Rectal smooth muscle tissue (tissue), 1 donor: ENCODE measurements around the gene LRG1.

ENCODE experiments used
- H3K27ac ChIP-seq: one replicate; pipeline ENCODE4 v1.7.0; 2013; ENCODE audit warnings: low read depth, low read length, inconsistent platforms
- H3K27me3 ChIP-seq: one replicate; pipeline ENCODE4 v1.7.0; 2013; ENCODE audit warnings: low read length; ENCODE audit not compliant: control insufficient read depth, insufficient read depth
- H3K36me3 ChIP-seq: one replicate; pipeline ENCODE4 v1.7.0; 2013; ENCODE audit warnings: low read length; ENCODE audit not compliant: control insufficient read depth, insufficient read depth
- H3K4me1 ChIP-seq: one replicate; pipeline ENCODE4 v1.7.0; 2013; ENCODE audit warnings: low read length; ENCODE audit not compliant: control insufficient read depth, insufficient read depth
- H3K4me3 ChIP-seq: one replicate; pipeline ENCODE4 v1.7.0; 2013; ENCODE audit warnings: low read length
- H3K9ac ChIP-seq: one replicate; pipeline ENCODE4 v1.7.0; 2013; ENCODE audit warnings: low read length

Gene LRG1

GRCh38 chr19:4580961-4581665, 41.3 kb upstream of the LRG1 start:
- Histone ChIP-seq H3K36me3 (no peaks in the 10 kb centered on the region), H3K4me1 (no peaks in the 10 kb centered on the region), H3K9ac (no peak overlapping the region), H3K27me3 (peaks cover 46% of the 10 kb centered on the region), H3K4me3 (no peak overlapping the region), H3K27ac (no peak overlapping the region)

DNA sequence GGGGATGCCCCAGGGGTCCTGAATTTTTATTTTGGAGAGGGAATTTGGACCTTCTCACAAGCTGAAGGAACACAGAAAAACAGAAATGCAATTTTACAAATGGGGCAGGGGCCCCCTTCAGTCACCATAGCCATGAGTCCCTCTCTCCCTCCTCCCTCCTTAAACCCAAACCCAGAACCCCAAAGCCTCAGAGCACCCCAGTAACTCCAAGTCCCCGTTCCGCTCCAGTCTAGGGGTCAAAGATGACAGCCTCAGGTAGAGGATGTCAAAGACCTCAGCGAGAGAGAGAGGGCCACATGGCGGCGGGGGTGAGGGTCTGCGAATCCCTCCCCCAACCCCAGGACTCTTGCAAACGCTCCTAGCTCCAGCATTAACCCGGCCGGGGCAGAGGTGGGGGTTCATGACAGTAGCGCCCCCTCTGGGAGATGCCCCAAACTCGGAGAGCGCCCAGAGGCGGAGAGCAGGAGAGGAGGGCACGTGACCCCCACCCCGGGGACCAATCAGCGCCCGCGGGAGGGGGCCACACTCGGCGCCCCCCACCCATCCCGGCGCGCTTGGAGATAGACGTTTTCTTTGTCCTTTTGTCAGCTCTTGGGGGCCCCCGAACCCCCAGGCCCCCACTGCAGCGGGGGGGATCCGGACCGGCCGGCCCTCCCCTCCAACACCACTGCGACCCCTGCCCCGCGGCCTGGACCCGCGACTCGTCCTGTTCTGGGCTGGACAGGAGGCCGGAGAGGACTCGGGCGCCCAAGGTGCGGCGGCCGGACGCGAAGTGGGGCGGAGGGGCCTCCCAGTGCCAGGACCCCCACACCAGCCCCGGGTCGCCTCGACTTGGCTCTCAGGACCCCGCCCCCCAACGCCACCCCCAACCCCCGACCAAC, 40.4 kb upstream of the LRG1 start:
- no peaks in the 10 kb centered on the region for H3K4me1 ChIP-seq
- H3K27ac ChIP-seq: no peak overlapping the region
- H3K27me3 ChIP-seq: peaks cover 47% of the 10 kb centered on the region
- no peaks in the 10 kb centered on the region for H3K36me3 ChIP-seq
- H3K9ac ChIP-seq: no peak overlapping the region
- no peak overlapping the region for H3K4me3 ChIP-seq

DNA sequence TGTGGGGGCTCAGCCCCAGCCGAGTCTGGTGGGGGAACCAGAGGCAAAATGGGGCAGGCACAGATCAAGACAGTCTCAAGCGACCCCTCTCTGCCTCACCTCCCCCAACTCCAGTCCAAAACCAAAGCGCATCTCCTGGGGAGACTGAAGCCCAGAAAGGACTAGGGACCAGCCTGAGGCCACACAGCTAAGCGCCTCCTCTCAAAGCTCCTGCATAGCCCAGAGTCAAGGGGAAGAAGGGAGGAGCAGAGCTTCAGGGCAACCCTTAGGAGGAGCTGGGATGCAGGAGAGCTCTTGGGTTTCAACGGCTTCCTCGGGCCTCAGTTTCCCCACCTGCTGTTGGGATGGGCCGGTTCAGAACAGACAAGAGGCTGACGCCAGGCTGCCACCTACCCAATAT, 39.6 kb upstream of the LRG1 start:
- Histone ChIP-seq H3K9ac (no peak overlapping the region), H3K4me1 (no peaks in the 10 kb centered on the region), H3K4me3 (no peak overlapping the region), H3K27me3 (peaks cover 40% of the 10 kb centered on the region), H3K36me3 (no peaks in the 10 kb centered on the region), H3K27ac (no peak overlapping the region)

- no peak overlapping the region for H3K4me3 ChIP-seq
- peaks cover 35% of the 10 kb centered on the region for H3K27me3 ChIP-seq
- no peaks in the 10 kb centered on the region for H3K4me1 ChIP-seq
- H3K36me3 ChIP-seq: no peaks in the 10 kb centered on the region
- H3K9ac ChIP-seq: no peak overlapping the region
- no peak overlapping the region for H3K27ac ChIP-seq
These were observed 38.9 kb upstream of the LRG1 start for GRCh38 chr19:4578552-4579248.

DNA sequence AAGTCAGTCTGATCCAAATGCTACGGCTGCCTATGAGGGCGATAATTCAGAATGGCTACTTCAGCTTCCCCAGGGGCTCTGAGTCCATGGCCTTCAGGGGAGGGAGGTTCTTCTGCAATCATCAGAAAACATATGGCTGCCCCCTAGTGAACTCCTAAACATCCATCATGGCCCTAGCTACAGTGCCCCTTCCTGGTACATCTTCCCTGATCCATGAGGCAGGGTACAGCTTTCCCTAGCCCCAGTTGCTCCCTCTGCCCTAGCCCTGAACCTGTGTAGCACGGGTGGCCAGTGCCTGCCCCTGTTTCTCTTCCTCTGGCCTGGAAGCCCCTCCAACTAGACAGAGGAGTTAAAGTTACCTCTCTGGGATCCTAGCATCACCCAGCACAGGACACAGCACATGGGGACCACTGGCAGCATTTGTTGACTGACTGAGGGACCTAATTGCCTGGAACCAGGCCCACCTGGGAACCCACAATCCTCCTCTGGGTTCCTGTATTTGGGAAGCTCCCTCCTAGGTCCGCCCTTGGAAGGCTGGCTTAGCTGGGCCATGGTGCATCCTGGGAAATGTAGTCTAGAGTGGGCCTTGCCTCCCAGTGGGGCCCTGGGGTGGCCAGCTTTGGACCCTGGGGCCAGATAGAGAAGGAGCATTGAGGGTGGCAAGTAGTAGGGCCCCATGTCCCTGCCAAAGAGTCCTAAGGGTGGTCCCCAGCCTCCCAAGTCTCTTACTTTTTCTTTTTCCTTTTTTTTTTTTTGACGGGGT, 37.4 kb upstream of the LRG1 start:
- no peaks in the 10 kb centered on the region for H3K4me1 ChIP-seq
- peaks cover 28% of the 10 kb centered on the region for H3K27me3 ChIP-seq
- no peak overlapping the region for H3K27ac ChIP-seq
- no peak overlapping the region for H3K4me3 ChIP-seq
- no peak overlapping the region for H3K9ac ChIP-seq
- no peaks in the 10 kb centered on the region for H3K36me3 ChIP-seq

GRCh38 chr19:4576016-4576933, 36.4 kb upstream of the LRG1 start:
- Histone ChIP-seq H3K4me3 (no peak overlapping the region), H3K4me1 (no peaks in the 10 kb centered on the region), H3K9ac (no peak overlapping the region), H3K27ac (peak overlapping the region; percentile 23), H3K27me3 (peaks cover 22% of the 10 kb centered on the region), H3K36me3 (no peaks in the 10 kb centered on the region)

GRCh38 chr19:4575267-4576015, 35.6 kb upstream of the LRG1 start:
- Histone ChIP-seq H3K36me3 (no peaks in the 10 kb centered on the region), H3K4me1 (no peaks in the 10 kb centered on the region), H3K9ac (no peak overlapping the region), H3K27ac (peak overlapping the region; percentile 23), H3K4me3 (no peak overlapping the region), H3K27me3 (peaks cover 22% of the 10 kb centered on the region)

GRCh38 chr19:4573682-4574081, 33.8 kb upstream of the LRG1 start:
- peaks cover 10% of the 10 kb centered on the region for H3K27me3 ChIP-seq
- H3K9ac ChIP-seq: no peak overlapping the region
- no peak overlapping the region for H3K4me3 ChIP-seq
- no peaks in the 10 kb centered on the region for H3K36me3 ChIP-seq
- no peak overlapping the region for H3K27ac ChIP-seq
- H3K4me1 ChIP-seq: no peaks in the 10 kb centered on the region

DNA sequence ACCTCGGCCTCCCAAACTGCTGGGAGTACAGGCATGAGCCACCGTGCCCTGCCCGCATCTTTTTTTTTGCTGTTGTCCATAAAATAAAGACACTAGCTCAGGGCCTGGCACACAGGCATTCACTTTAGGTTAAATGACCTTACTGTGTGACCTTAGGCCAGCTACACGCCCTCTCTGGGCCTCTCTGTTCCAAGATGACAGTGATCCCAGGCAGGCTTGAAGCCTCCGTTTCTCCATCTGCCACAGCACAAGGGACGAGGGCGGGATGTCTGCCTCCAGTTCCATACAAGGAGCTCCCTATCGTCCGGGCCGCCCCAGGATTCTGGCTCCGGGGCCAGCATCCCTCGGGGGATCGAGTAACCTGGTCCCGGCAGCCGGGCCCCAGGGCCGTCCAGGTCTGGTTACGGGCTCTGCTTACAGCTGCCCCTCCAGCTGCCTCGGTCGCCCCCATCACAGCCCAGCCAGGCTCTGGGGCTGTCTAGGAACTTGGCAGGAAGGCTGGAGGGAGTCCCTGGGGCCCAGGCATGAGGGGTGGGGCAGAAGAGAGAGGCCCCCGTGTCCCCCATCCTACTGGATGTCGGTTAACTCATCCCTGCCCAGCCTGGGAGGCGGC, 31.6 kb upstream of the LRG1 start:
- H3K4me3 ChIP-seq: no peak overlapping the region
- no peaks in the 10 kb centered on the region for H3K4me1 ChIP-seq
- H3K27ac ChIP-seq: no peak overlapping the region
- peaks cover 5% of the 10 kb centered on the region for H3K27me3 ChIP-seq
- no peak overlapping the region for H3K9ac ChIP-seq
- no peaks in the 10 kb centered on the region for H3K36me3 ChIP-seq

GRCh38 chr19:4570916-4571304, 31.1 kb upstream of the LRG1 start:
- H3K27ac ChIP-seq: no peak overlapping the region
- peaks cover 5% of the 10 kb centered on the region for H3K27me3 ChIP-seq

More at GRCh38 chr19:4570916-4571304, 31.1 kb upstream of the LRG1 start:
- H3K4me1 ChIP-seq: no peaks in the 10 kb centered on the region
- no peak overlapping the region for H3K4me3 ChIP-seq
- no peak overlapping the region for H3K9ac ChIP-seq
- H3K36me3 ChIP-seq: no peaks in the 10 kb centered on the region
